Stomach (tissue), 9 donors: ENCODE data around the gene TUBA3C. TPM values are rescaled to one million over a fixed set of nuclear protein-coding genes. Genes with fewer than 3 reads are reported as not detected.

ENCODE experiments used
- DNase-seq, 2 donors: peaks; one replicate each; pipeline versions ENCODE4 v3.0.0 to v3.0.0-alpha.2; 2013 to 2019
- H3K27ac ChIP-seq, 5 donors: fragments of 200-600 bp in 4 of 5; sonication (generic) in 4 of 5; one replicate each; pipeline ENCODE4 v1.5.1; 2013 to 2019; ENCODE audit warnings: mild to moderate bottlenecking in 1 of 5, moderate library complexity in 1 of 5
- H3K27me3 ChIP-seq, 3 donors: fragments of 200-600 bp; sonication (generic); one replicate each; pipeline ENCODE4 v1.5.1; 2017 to 2019; ENCODE audit warnings: mixed run types in 1 of 3
- H3K36me3 ChIP-seq, 4 donors: fragments of 200-600 bp; sonication (generic); 1 replicate in 3 of 4; 2 replicates in 1 of 4; pipeline ENCODE4 v1.5.1; 2016 to 2019
- H3K4me1 ChIP-seq, 4 donors: fragments of 200-600 bp; sonication (generic); one replicate each; pipeline ENCODE4 v1.5.1; 2016 to 2019
- H3K4me3 ChIP-seq, 4 donors: fragments of 200-600 bp; sonication (generic) in 3 of 4; one replicate each; pipeline ENCODE4 v1.5.1; 2016 to 2019; ENCODE audit warnings: mild to moderate bottlenecking in 1 of 4
- H3K9me3 ChIP-seq, 4 donors: fragments of 200-600 bp; sonication (generic); one replicate each; pipeline ENCODE4 v1.5.1; 2016 to 2019
- EP300 ChIP-seq: sonication (generic); formaldehyde crosslinking; IDR thresholded peaks from one replicate; pipeline ENCODE4 v1.6.1; 2017; ENCODE audit warnings: antibody characterized with exemption
- POLR2A ChIP-seq, 4 donors: fragments of 450-650 bp; IDR thresholded peaks; one replicate each; pipeline ENCODE4 v1.6.1; 2016; ENCODE audit warnings: antibody characterized with exemption in 4 of 4, control low read depth in 2 of 4, mild to moderate bottlenecking in 1 of 4, moderate library complexity in 1 of 4
- POLR2AphosphoS5 ChIP-seq, 3 donors: sonication (generic); formaldehyde crosslinking; IDR thresholded peaks; one replicate each; pipeline ENCODE4 v1.6.1; 2016; ENCODE audit warnings: antibody characterized with exemption in 3 of 3
- WGBS, 5 donors: extraction: QIAGEN DNeasy Blood & Tissue Kit in 3 of 5; methylation state at CpG; one replicate each; pipeline versions ENCODE4 v1.1.5 to v1.1.7; 2013 to 2018; 5-methylcytosine and 5-hydroxymethylcytosine counted together
- intact Hi-C: fragments of 100-400 bp; cut with DNase I; formaldehyde crosslinking; loops from one replicate; pipeline ENCODE4 v1.15.1; 2023; ENCODE audit warnings: low total_unique reads
- polyA plus RNA-seq, 3 donors: library from polyadenylated mRNA; stranded (reverse); fragments of 200-250 nt; gene quantifications; one replicate each; pipeline ENCODE4 v1.2.3, GENCODE V29; 2013
- total RNA-seq, 5 donors: library from RNA; depleted of rRNA; stranded (reverse); fragments of >200 nt; gene quantifications; one replicate each; pipeline versions ENCODE4 v1.1.0 to v1.2.3, GENCODE V29; 2014 to 2016
- TF ChIP-seq, protein P1 (sequence below), 7 experiments: fragments of 450-650 bp in 4 of 7; fragments of 200-600 bp in 3 of 7; sonication (generic) in 3 of 7; IDR thresholded peaks; one replicate each; pipeline ENCODE4 v1.5.1; 2016 to 2019; ENCODE audit warnings: antibody characterized with exemption in 7 of 7, control low read depth in 2 of 7, mild to moderate bottlenecking in 1 of 7
- donor health status: healthy with polysubstance abuse.
- donor health status: Bipolar disorder and iron deficiency.
- donor health status: healthy.

TUBA3C gene
- total and polyA plus RNA-seq, 8 donors = 0.13 to 0.25 TPM; not detected in 6

DNA sequence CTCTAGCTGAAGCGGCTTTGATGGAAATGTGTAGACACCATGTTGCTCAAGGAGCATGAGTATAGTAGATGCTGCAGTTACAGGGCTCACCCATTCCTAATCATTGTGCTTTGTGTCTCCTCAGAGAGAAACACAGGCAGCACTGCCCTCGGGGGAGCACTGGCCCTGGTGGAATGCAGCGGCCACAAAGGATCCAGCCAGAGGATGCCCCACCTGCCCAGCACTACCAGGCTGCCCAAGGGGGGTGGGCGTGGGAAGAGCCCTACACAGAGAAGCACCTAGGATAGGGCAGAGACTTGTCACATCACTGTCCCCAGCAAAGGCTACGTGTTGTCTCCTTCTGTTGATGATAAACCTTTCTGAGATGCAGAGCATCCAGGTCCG lies 9.0 kb downstream of the TUBA3C start:
- no peak overlapping the region for H3K27ac ChIP-seq
- intact Hi-C loops = no loop called here
- no peak for DNase-seq
- no peaks in the 10 kb centered on the region for H3K27me3 ChIP-seq
- no peak for TF ChIP-seq POLR2AphosphoS5 (IDR thresholded peaks at IDR 0.05)
- TF ChIP-seq POLR2A (IDR thresholded peaks at IDR 0.05) = no peak
- TF ChIP-seq, protein P1, sequence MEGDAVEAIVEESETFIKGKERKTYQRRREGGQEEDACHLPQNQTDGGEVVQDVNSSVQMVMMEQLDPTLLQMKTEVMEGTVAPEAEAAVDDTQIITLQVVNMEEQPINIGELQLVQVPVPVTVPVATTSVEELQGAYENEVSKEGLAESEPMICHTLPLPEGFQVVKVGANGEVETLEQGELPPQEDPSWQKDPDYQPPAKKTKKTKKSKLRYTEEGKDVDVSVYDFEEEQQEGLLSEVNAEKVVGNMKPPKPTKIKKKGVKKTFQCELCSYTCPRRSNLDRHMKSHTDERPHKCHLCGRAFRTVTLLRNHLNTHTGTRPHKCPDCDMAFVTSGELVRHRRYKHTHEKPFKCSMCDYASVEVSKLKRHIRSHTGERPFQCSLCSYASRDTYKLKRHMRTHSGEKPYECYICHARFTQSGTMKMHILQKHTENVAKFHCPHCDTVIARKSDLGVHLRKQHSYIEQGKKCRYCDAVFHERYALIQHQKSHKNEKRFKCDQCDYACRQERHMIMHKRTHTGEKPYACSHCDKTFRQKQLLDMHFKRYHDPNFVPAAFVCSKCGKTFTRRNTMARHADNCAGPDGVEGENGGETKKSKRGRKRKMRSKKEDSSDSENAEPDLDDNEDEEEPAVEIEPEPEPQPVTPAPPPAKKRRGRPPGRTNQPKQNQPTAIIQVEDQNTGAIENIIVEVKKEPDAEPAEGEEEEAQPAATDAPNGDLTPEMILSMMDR (IDR thresholded peaks at IDR 0.05) = no peak
- TF ChIP-seq EP300 = no peak
- no peaks in the 10 kb centered on the region for H3K36me3 ChIP-seq
- 0 to 78% (median 65%) methylated on average over 1 to 6 of the region's 6 CpGs for WGBS, 5 donors
- H3K9me3 ChIP-seq = peaks cover 0 to 14% (median 7%) of the 10 kb centered on the region in 4 donors
- H3K4me3 ChIP-seq = no peak overlapping the region
- H3K4me1 ChIP-seq = no peaks in the 10 kb centered on the region

DNA sequence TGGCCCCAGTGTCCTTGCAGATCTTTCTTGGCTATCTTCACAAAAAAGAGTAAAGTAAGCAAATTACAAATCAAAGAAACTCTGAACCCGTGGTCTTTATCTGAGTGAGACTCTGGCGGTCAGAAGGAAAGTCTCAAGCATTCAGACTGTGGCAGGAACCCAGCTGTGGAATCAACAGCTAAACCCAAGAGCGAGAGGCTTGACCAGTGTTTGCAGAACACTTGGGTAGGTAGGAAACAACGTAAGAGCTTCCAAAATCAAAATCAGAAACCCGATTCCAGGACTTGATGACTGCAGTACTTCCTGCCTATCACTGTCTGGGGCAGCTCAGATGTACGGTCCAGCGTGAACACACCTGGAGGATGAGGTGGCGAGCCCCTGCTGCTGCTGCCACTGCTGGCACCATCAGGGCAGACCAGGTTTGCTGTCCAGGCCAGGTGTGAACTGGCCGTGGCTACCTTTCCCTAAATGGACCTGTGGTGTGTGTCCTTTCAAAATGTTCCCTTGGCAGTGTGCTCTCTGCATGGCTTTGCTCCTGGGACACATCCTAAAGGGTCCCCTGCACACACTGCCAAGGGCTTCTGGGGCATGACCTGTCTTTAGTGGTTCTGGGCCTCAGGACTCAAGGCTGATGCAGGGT lies 9.5 kb downstream of the TUBA3C start:
- 61 to 69% (median 65%) methylated on average over 7 to 9 of the region's 9 CpGs for WGBS, 5 donors
- no peaks in the 10 kb centered on the region for H3K36me3 ChIP-seq
- no peaks in the 10 kb centered on the region for H3K4me1 ChIP-seq
- no peaks in the 10 kb centered on the region for H3K27me3 ChIP-seq
- H3K9me3 ChIP-seq = peaks cover 0 to 11% (median 5%) of the 10 kb centered on the region in 4 donors
- TF ChIP-seq EP300 = no peak
- TF ChIP-seq, protein P1 (IDR thresholded peaks at IDR 0.05) = no peak
- no peak for TF ChIP-seq POLR2A (IDR thresholded peaks at IDR 0.05)
- no peak for TF ChIP-seq POLR2AphosphoS5 (IDR thresholded peaks at IDR 0.05)
- no peak for DNase-seq
- H3K4me3 ChIP-seq = no peak overlapping the region
- intact Hi-C loops = no loop called here
- H3K27ac ChIP-seq = no peak overlapping the region

DNA sequence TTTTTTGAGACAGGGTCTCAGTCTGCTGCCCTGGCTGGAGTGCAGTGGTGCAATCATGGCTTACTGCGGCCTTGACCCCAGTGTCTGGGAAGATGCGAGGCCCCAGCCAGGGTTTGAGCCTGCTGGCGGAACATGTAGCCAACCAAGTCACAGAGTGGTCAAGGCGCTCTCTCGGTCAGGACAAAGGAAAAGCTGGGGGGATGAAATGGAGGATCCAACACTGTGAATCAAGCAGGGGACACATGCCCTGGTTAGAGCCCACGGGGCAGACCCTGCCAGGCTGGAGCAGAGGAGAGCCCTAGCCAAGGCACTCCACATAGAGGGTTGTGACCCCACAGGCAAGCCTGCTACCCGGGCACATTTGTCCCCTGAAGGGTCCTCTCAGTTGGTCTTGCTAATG lies 10.1 kb downstream of the TUBA3C start:
- Histone ChIP-seq H3K4me1 (no peaks in the 10 kb centered on the region), H3K9me3 (peaks cover 0 to 9% (median 3%) of the 10 kb centered on the region in 4 donors), H3K36me3 (no peaks in the 10 kb centered on the region), H3K27ac (no peak overlapping the region), H3K27me3 (no peaks in the 10 kb centered on the region), H3K4me3 (no peak overlapping the region)
- TF ChIP-seq EP300 (no peak), POLR2AphosphoS5 (IDR thresholded peaks at IDR 0.05) (no peak), POLR2A (IDR thresholded peaks at IDR 0.05) (no peak)
- TF ChIP-seq, protein P1 (IDR thresholded peaks at IDR 0.05) = no peak
- intact Hi-C loops = no loop called here
- DNase-seq = no peak
- whole genome bisulfite sequencing, 5 donors = 84 to 88% (median 86%) methylated on average over 6 to 7 of the region's 7 CpGs

DNA sequence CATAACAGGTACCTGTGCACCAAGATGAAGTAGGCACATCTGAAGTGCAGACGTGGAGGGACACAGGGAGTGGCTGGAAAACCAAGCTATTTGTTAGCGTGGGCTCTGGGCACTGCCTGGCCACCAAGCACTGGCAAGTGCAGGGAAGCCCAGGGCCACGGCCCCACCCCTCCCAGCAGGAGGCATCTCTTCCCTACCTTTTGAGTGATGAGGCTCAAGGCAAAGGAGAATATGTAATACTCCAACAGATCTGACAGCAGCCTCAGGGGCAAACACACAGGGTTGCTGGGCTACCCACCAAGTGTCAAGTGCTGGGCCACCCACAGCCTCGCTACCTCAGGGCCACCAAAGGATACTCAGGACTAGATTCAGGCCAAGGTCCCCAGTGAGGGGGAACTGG lies 11.6 kb downstream of the TUBA3C start:
- no peaks in the 10 kb centered on the region for H3K27me3 ChIP-seq
- no peak for DNase-seq
- no peak overlapping the region for H3K27ac ChIP-seq
- TF ChIP-seq POLR2AphosphoS5 (IDR thresholded peaks at IDR 0.05) (no peak), POLR2A (IDR thresholded peaks at IDR 0.05) (no peak), EP300 (no peak)
- TF ChIP-seq, protein P1 (IDR thresholded peaks at IDR 0.05) = no peak
- no peaks in the 10 kb centered on the region for H3K4me1 ChIP-seq
- peaks cover 0 to 4% (median 1%) of the 10 kb centered on the region in 4 donors for H3K9me3 ChIP-seq
- H3K4me3 ChIP-seq = no peak overlapping the region
- intact Hi-C loops = no loop called here
- H3K36me3 ChIP-seq = no peaks in the 10 kb centered on the region
- whole genome bisulfite sequencing, 5 donors = 55 to 66% (median 61%) methylated on average over 3 to 4 of the region's 4 CpGs
